Activated T-cell treated with anti-CD3 and anti-CD28 coated beads for 1 hour (primary cell): ENCODE measurements around the gene USHBP1.
A peak's percentile ranks its signal among the peaks of the same experiment; 100 is the strongest.

ENCODE experiments used
- DNase-seq: peaks from one replicate; pipeline ENCODE4 v3.0.0-alpha.2; 2020; ENCODE audit warnings: low read depth

USHBP1 gene

DNA sequence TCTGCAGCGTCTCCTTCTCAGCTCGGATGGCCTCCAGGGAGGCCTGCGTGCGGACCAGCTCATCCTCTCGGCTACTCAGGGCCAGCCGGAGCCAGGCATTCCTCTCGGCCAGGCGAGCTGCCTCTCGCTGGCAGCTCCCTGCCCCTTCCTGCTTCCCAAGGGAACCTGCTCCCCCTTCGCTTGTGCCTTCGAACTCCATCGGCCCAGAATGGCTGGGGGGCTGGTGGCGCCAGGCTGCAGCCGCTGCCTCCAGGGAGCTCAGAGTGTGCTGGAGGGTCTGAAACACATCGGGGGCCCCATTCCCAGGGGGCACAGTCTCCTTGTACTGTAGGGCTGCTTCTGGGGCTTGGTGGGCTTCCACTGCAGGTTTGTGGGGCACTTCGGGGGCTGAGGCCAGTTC is 2.0 kb downstream of the USHBP1 start:
- no peak for DNase-seq

DNA sequence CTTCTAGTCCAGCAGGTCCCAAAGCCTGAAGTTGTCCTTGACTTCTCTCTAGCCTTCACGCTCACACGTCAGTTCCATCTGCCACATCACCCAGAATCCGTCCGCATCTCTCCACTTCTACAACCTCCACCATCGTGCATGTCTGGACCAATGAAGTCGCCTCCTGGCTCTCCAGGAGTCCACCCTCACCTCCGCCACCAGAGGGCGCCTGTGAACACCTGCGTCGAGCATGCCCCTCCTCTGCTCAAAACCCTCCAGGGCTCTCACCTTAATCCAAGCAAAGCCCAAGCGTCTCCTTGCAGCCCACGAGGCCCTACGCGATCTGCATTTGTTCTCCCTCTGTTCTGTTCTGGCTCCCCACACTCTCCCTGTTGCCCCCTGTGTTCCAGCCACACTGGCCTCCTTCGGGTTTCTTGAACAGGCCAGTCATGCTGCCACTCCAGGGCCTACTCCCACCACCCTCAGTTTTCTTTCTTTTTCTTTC is 3.7 kb downstream of the USHBP1 start:
- peak; percentile 93 for DNase-seq

DNA sequence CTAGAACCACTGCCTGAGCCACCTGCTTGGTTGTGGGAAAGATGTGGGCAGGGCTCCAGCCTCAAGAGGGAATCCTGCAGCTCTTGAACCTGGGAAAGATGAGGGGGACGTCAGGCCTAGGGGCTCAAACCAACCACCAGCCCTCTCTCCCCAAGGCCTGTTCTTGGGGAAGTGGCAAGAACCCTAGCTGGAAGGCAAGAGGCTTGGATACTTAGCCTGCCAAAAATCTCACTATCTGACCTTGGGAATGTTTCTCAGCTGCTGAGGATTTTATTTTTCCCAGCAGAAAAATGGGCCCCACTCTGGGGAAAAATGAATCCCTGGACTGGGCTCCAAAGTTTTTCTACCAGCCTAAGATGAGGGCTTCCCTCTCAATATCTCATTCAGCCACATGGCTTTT is 4.6 kb downstream of the USHBP1 start:
- no peak for DNase-seq

DNA sequence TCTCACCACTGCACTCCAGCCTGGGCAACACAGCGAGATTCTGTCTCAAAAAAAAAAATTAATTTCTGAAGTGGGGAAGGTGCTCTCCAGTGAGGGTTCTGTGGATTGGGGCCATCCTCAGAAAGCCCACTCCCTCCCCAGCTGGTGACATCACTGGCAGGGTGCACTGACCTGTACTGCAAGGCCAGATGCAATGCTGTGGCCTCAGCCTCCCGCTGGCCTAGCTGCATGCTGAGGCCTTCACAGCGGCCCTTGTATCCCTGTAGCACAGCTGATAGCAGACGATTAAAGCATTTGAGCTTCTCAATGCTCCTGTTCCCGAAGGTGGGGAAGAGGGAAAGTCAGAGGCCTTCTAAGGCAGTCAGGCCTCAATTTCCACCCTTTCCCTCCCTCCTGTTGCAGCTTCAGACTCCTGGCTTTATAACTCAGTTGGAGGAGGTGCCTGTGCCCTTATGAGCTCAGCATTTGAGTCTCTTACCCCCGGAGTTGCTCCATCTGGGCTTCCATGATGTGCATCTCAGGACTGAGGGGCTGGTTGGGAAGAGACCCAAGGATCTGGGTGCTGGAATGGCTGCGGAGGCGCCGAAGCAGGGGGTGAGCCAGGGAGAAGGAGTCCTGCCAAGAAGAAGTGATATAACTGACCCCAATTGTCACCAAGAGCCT is 5.3 kb downstream of the USHBP1 start:
- no peak for DNase-seq

DNA sequence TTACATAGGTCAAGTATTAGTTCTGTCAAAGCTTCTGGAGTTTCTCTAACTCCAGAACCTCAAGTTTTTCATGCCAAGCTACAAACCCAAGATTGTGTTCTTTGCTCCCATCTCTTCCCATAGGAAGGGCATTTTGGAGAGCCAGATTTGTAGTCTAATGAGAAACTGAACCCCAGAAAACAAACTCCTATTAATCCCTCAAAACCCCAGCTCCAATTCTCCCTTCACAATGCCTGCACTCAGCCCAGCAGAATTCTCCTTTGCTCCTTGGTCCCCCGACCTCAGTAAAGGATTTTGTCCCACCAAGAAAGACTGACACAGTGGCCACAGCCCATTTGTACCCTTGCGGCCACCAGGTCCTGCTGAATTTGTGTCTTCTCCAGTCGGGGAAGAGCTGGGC is 8.4 kb downstream of the USHBP1 start:
- no peak for DNase-seq

DNA sequence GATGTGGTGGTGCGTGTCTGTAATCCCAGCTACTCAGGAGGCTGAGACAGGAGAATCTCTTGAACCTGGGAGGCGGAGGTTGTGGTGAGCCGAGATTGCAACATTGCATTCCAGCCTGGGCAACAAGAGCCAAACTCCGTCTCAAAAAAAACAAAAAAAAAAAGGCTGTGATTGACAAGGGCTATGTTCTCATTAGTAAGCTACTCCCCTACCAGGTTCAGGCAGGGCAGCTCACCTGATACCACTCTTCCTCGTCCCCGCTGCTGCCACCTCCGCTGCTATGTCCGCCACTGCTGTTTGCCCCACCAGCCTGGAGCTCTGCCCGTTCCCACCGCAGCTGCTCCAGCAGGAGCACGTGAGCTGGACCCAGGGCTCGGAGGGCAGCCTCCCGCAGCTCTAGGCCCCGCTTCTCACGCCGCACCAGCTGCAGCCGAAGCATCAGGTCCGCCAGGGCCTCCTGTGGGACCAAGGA is 9.4 kb downstream of the USHBP1 start:
- no peak for DNase-seq

DNA sequence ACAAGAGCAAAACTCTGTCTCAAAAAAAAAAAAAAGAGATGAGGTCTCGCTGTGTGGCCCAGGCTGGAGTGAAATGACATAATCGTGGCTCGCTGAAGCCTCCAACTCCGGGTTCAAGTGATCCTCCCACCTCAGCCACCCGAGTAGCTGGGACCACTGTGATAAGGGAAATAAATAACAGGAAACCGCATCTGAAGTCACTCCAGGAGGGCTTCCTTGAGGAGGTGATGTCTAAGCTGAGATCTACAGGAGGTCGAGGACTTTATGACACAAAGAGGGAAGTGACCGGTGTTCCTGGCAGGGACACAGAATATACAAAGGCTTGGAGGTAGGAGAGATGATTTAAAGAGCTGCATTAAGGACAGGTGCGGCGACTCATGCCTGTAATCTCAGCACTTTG is 9.9 kb downstream of the USHBP1 start:
- DNase-seq = no peak

DNA sequence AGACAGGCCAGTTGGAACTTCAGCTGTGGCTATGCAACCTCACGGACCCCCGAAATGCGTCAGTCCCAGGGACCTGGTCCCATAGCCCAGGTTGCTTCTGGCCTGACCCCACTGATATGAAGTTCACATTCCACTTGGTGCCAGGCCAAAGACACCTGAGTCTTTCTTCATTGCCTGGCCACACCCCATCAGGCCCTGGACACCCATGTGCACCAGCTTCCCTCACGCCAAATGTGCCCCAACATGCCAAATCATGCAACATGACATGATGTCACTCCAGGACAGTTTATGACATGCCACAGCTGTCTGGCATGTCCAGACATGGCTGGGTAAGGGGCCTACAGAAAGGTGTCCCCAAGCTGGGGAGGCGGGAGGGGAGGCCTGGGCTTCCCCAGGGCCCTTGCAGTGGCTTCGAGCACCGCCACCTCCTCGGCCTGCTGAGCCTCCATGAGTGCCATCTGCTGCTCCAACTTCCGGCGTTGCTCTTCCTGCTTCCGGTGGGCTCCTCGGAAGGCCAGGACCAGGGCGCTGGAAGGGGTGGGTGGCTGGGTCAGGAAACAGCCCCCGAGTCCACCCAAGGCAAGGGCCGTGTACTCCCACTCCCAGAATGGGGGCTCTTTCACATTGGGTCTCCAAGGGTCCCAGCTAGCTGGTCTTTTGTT is 14.5 kb downstream of the USHBP1 start:
- no peak for DNase-seq

DNA sequence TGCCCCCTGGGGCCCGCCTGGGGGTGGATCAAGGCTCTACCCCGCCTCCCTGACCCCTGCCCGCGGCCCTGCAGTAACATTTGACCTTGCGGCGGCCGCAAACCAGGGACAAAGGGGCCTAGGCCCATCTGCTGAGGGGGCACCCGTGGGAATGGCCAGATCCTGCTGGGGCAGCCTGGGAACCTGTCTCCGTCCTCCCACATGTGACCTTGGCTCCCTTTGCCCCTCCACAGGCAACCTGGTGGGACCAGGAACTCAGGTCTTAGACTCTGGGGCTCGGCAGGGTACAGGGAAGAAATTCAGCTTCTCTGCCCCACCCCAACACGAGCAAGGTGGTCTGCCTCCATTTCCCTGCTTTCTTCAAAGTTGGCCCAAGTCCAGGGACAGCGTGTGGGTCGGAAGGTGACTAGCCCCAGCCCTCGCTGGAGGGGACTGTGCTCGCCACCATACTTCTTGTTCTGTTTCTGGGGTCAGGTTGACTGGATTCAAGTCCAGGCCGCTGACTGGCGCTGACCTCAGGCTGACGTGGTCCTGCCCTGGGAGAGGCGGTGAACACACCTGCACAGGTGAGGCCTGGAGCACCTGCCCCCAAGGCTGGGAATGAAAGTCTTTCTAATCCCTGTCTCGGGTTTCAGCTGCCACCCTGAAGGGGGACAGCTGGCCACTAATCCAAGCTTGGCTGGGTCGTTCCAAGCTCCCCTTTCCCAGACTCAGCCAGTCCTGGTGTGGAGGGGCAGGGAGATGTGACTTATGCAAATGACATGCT is 16.4 kb downstream of the USHBP1 start:
- DNase-seq = no peak

DNA sequence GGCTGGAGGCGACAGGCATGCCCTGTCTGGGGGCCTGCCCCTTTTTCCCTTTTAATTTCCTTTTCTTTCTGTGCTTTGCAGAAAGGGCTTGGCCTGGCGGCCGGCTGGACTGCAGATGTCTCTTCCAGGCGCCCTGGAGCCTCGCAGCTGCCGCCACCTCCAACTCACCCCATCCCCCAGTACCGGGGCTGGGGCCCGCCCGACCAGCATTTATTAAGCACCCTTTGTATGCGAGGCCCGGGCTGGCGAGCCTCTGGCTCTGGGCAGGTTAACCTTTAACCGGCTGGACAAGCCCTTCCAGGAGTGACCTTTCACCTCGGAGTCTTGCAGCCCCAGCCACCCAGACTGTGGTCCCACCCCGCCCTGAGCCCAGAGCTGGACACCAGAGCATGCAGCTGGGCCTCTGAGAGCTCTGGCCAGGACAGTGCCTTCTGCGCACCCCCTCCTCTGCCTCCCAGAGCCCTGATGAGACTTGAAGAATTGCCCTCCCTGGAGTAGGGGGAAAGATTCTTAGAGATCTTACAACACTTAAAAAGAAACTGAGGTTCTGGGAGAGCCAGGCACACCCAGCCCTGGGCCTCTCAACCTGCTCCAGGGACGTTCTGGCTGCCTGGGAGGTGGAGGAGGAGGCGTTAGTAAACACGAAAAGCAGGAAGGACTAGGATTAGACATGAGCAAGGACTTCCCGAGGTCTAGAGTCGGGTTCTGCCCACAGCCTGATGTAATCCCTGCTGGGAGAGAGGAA is 17.7 kb downstream of the USHBP1 start:
- DNase-seq = no peak

DNA sequence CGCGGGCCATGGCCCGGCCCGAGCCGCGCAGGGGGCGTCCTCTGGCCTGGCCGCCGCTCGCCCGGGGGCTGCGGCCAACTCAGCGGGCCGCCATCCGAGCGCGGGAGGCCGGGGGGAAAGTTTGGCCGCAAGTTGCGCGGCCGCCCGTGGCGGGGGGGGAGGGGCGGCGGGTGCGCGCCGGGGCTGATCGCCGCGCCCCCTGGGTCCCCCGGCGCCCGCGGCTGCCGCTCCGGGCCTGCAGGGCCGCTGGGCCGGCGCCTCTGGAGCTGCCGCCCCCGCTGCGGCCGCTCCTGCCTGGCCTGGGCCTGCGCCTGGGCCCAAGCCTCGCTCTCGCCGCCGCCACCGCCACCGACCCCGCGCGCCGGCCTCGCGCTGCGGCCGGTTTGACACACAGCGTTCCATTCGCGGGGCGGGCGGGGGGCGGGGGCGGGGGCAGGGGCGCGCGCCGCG is 19.0 kb downstream of the USHBP1 start, which contains the start of gene NR2F6:
Gene NR2F6, minus strand, starts transcription at position 385 of the 450 bp plus-strand sequence. CDS start 699 bp downstream, outside the sequence.
- DNase-seq = no peak

DNA sequence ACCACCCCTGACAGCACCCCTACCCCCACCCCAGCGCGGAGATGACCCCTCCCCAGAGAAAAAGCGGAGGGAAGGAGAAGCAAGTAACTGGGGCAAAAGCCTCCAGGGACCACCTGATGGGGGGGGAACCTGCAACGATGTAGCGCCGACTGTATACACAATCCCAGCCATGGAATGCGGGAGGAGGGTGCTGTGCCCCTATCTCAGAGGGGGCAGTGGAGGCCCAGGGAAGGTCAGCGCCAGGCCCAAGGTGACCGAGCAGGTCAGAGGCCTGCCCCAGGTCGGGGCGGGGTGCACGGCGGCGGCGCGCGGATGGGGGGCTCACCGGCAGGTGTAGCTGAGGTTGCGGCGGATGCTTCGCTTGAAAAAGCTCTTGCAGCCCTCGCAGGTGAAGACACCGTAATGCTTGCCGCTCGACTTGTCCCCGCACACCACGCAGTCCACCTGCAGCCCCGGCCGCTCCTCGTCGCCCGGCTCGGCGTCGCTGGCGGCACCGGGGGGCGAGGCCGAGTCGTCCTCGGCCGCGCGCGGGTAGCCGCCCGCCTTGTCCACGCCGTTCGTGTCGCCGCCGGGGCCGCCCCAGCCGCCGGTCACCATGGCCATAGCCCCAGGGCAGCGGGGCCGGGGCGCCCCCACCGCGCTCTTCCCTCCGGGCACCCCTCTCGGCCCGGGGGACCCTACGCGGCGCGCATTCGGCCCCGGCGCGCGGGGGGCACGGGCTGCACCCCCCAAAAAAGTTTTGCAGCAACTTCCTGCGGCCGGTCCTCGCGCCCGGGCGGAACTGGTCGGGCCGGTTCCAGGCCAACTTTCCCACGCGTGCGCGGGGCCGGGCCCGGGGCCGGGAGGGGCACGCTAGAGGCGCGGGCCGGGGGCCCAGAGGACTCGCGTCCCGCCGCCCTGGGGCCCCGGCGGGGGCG is 19.7 kb downstream of the USHBP1 start:
- DNase-seq = no peak

DNA sequence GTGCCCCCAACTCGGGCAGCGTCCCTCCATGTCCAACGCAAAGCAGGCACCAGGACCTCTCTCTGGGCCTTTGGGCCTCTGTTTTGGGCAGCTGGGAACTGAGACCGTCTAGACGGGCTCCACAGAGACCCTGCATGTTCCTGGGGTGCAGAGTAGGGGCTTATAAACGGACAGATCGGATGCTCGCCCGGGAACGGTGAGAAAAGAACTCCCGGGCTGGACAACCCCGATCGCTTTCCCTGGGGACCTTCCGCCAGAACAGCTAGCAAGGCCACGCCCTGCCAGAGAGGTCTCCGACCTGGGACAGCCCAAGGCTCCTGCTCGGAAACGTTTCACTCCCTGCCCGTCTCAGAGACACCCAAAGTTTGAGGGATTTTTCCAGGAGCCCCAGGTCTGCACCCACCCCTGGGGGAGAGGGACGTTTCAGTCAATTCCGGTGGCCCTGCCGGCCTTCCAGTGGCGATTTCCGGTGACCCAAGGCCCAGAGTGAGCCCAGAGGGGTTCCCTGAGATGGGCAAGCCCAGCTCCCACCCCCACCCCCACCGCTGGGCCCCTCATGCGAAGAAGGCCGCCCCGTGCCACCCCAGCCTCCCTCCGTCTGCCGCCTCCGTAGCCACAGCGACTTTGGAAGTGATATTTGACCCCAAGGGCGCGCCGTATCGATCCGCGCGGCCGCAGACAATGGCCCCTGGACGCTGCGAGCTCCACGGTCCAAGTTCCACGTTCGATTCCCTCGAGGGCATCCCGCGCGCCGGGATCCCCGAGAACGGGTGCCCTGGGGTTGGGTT is 20.5 kb downstream of the USHBP1 start:
- no peak for DNase-seq

DNA sequence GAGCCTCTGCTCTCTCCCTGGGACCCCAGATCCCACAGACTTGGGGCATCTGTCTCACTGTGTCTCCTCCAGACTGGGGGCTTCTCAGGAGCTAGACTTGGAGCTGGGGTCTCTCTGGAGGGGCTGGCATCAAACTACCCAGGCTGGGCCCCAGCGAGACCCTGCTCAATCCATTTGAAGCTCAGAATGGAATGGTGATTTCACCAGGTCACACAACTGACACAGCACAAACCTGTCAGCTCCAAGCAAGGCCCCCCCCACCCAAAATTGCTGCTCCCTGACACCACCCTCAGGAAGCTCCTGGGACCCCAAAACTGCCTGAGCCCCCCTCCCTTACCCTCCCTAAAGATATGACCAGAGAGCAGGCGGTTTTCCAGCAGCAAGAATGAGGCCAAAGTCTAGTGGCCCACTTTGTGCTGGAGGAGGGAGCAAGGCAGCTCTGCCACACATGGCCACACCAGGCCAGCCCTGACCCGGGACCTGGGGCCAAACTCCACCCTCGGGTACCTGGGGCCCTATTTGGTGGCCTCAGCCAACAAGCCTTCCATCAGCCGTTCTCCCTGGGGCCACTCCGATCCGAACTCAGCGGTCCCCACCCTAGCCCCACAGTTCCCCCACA is 21.2 kb downstream of the USHBP1 start:
- no peak for DNase-seq

DNA sequence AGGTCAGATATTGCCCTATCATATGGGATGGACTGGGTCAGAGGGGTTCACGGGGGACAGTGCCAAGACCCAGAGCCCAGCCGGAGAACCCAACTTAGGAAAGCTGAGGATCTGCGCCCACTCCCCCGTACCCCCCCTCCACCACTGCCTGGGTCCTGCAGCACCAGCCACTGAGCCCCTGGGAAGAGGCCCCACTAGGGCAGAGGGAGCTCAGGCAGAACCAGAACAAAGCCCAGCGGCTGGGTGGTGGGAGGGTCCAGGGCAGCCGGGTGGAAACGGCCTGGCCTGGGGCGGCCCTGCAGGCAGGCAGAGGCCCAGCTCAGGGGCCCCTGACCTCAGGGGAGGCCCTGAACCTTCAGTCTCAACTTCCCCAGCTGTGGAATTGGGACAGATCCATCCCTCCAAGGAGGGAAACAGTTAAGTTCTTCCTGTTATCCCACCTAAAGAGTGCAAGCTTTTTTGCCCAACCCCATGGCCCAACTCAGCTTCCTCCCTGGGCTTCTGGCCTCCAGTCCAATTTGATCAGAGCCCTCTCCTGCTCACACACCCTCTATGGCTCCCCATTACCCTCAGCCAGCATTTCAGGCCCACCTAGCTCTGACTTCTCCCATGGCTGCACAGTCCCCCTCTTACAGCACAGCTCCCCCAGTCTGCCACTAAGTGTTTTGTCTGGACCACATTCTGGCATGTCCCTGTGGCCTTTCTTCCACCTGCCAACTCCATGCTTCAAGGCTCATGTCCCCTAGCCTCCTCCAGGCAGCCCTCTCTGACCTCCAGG is 21.9 kb downstream of the USHBP1 start:
- no peak for DNase-seq

DNA sequence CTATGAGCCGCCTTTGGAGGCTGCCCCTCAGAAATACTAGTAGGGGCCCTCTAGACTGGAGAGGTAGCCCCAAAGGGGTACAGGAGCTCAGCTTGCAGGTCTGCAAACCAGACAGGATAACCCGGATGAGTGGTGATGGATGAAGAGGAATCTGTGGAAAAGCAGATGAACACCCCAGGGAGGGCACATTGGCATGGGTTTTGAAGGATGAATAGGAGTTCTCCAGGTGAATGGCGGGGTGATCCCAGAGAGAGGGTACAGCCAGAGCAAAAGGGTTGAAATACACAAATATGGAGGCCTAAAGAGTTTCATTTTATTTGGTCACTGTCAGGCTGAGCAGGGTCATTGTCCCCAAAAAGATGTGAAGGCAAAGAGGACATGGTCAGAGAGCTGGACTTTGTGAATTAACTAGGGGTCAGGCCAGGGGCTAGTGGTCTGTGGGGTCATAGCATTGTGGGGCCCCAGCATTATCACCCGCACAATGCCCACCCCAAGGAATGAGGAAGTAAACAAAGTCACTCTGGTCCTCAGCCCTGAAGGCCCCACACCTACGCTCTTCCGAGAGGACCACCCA is 23.6 kb downstream of the USHBP1 start:
- DNase-seq = no peak

DNA sequence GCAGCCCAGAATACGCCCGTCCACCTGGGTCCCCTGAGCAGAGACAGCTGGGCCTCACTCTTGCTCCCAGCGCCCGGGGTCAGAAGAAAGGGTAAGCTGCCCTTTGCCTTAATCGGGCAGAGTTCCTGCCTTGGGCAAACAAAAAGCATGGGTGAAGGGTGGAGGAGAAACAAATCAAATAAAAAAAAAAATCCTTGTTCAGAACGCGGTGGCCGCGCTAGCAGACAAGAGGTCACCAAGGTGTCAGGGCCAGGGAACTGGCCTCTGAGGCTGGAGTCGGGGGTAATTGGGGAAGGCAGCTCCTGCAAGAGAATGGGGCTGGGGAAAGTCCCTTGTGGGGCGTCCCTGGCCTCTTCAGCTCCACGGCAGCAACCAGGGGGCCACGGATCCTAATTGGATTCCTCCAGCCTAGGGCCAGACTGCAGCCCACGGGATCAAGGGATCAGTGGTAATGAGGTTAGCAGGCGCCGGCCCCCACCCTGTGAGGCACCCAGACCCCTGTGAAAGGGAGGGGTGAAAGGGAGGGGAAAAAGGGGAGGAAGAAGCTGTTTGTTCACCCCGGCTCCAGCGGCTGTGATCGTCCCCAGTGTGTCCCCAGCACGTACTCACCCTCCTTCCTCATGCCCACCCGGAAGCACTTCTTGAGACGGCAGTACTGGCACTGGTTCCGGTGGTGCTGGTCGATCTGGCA is 24.3 kb downstream of the USHBP1 start:
- DNase-seq = no peak
